Measurements from ENCODE around the gene ATP9A.

- TF ChIP-seq YY1 (IDR thresholded peaks at IDR 0.05; ENCODE audit: low read depth): no peak
- TF ChIP-seq, protein P1, sequence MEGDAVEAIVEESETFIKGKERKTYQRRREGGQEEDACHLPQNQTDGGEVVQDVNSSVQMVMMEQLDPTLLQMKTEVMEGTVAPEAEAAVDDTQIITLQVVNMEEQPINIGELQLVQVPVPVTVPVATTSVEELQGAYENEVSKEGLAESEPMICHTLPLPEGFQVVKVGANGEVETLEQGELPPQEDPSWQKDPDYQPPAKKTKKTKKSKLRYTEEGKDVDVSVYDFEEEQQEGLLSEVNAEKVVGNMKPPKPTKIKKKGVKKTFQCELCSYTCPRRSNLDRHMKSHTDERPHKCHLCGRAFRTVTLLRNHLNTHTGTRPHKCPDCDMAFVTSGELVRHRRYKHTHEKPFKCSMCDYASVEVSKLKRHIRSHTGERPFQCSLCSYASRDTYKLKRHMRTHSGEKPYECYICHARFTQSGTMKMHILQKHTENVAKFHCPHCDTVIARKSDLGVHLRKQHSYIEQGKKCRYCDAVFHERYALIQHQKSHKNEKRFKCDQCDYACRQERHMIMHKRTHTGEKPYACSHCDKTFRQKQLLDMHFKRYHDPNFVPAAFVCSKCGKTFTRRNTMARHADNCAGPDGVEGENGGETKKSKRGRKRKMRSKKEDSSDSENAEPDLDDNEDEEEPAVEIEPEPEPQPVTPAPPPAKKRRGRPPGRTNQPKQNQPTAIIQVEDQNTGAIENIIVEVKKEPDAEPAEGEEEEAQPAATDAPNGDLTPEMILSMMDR (IDR thresholded peaks at IDR 0.05): no peak
These were observed 132.5 kb downstream of the ATP9A start for GRCh38 chr20:51635680-51636079.
